ENCODE measurements around the gene STAM2. TPM values are rescaled to one million over a fixed set of nuclear protein-coding genes. Genes with fewer than 3 reads are reported as not detected.

Gene STAM2
- total RNA-seq, 1 experiment from 2014 or later, result 27.6 TPM

- no peak for DNase-seq (ENCODE audit: unreplicated experiment)
- TF ChIP-seq CTCF (IDR thresholded peaks at IDR 0.05; ENCODE audit: unreplicated experiment), result no peak
- Mint-ChIP-seq H3K4me3 (ENCODE audit: unreplicated experiment) (no peak overlapping the region), H3K27me3 (ENCODE audit: insufficient read depth, unreplicated experiment) (peaks cover 2% of the 10 kb centered on the region), H3K36me3 (ENCODE audit: insufficient read depth, unreplicated experiment) (no peaks in the 10 kb centered on the region), H3K27ac (ENCODE audit: low read depth, unreplicated experiment) (no peak overlapping the region), H3K4me1 (ENCODE audit: insufficient read depth, unreplicated experiment) (peaks cover 2% of the 10 kb centered on the region), H3K9me3 (ENCODE audit: unreplicated experiment) (no peaks in the 10 kb centered on the region)
- no TSS peak for BruUV-seq (replicated peaks)
- POLR2A ChIA-PET, result no interaction called here
- CTCF ChIA-PET, result interaction anchor here (0.6 to 0.7 kb wide), 2 partner anchors 62 to 288 kb away, joined by 3 to 5 read pairs; no protein-coding TSS in a partner anchor
- intact Hi-C loops (cut with micrococcal nuclease), result no loop called here
Observed at GRCh38 chr2:152067823-152068222, 107.7 kb downstream of the STAM2 start.

Other genes starting within 250 kb of the STAM2 start
- 0.29 and 0.49 TPM in 2 replicates for gene CACNB4, start 76.7 kb downstream of the STAM2 start, total RNA-seq (2022)
- gene FMNL2, start 159.4 kb upstream of the STAM2 start, total RNA-seq (2022), result 72.9 and 76.5 TPM in 2 replicates

Measured in MCF 10A (cell line).